K562 treated with DMSO at 1 percent for 4 hours (cell line): ENCODE results near the gene OR7C2. TPM values are rescaled to one million over a fixed set of nuclear protein-coding genes. Genes with fewer than 3 reads are reported as not detected.

Experiments used
- total RNA-seq: library from RNA; unstranded; fragments of 300-600 nt; gene quantifications from 2 replicates; pipeline ENCODE4 v1.2.3, GENCODE V29; 2022; ENCODE audit not compliant: insufficient read depth

Gene OR7C2
- total RNA-seq: not detected in 2 replicates

DNA sequence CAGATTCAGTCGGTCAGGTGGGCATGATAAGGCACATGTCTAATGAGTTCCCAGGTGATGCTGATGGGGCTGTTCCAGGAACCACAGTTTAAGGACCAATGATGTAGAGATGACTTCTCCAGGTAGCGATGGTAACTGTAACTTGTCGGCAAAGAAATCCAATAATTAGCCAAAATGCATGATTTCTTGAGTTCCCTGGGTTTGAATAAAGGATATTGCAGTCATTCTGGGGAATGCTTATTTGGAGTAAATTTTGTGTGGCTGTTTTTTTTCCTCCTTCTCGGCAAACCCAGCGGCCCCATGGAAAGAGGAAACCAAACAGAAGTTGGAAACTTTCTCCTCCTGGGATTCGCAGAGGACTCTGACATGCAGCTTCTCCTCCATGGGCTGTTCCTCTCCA, at the start of gene OR7C2:
OR7C2 (plus strand) TSS at position 301 of the 400 bp plus-strand sequence; CDS start at position 301, 0 bp downstream.

DNA sequence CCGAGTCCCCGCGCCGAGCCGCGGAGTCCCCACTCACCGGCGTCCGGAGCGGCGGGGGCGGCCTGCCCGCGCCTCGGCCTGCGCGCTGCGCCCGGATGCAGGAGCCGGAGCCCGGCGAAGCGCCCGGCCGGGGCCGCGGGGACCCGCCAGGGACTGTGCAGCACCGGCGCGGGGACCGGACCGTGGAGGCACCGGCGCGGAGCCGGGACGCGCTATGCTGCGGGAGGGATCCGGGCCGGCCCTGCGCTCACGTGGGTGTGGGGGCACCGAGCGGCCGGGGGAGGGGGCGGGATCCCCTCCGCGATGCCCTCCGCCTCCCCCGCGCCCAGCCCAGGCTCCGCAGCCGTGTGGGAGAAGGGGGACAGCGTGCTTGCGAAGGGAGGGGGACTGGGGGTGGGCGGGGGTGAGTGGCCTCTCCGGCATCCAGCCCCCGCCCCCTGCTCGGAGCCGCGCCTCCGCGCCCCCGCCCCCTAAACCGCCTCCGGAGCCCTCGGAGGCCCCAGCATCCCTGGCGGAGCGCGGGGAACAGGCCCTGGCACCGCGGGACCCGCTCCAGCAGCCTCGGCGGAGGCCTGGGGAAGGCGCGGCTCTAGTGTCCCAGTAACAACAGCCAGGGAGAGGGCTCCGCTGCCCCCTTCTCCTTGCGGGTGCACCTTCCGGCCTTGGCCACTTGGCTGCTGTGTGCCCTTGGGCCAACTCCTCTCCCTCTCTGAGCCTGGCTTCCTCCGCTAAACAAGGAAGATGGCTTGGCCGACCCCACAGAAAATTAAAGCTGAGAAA, 38.4 kb downstream of the OR7C2 start, which contains the start of gene SLC1A6:
SLC1A6 (minus strand) TSS at position 389 of the 780 bp plus-strand sequence. CDS start 6,954 bp downstream, outside the sequence.

Other genes with a start within 250 kb of the OR7C2 start
- gene ADGRE2, start 162.9 kb upstream of the OR7C2 start, total RNA-seq: 8.9 and 13.3 TPM in 2 replicates
- gene OR7A5, start 106.3 kb upstream of the OR7C2 start, total RNA-seq: not detected in 2 replicates
- 0.16 TPM in 1 of 2 replicates, not detected in the other for gene OR7C1, start 106.3 kb upstream of the OR7C2 start, total RNA-seq
- gene OR7A10, start 92.6 kb upstream of the OR7C2 start, total RNA-seq: not detected in 2 replicates
- not detected in 2 replicates for gene OR7A17, start 55.4 kb upstream of the OR7C2 start, total RNA-seq
- gene SLC1A6, start 38.4 kb downstream of the OR7C2 start, total RNA-seq: not detected in 2 replicates
- gene CASP14, start 108.0 kb downstream of the OR7C2 start, total RNA-seq: not detected in 2 replicates
- not detected in 2 replicates for gene OR1I1, start 140.7 kb downstream of the OR7C2 start, total RNA-seq
- not detected in 2 replicates for gene SYDE1, start 165.9 kb downstream of the OR7C2 start, total RNA-seq